BJ (cell line): ENCODE results near the gene ONECUT1. TPM values are rescaled to one million over a fixed set of nuclear protein-coding genes. Genes with fewer than 3 reads are reported as not detected.

Experiments
- CTCF ChIA-PET: fragments of 350-600 bp; formaldehyde crosslinking; extraction: SDS; loops from one replicate; lab custom pipeline; 2021; ENCODE audit warnings: antibody characterized with exemption, inconsistent platforms; lab: Yijun Ruan, JAX
- POLR2A ChIA-PET: fragments of 300-600 bp; sonication (Branson Sonifier 250); formaldehyde crosslinking; extraction: SDS; loops from one replicate; lab custom pipeline; 2021; ENCODE audit warnings: antibody characterized with exemption; lab: Charles Lee
- DNase-seq: peaks from one replicate; pipeline ENCODE4 v3.0.0-alpha.2; 2011; ENCODE audit warnings: low read depth
- H3K27me3 ChIP-seq: 2 replicates; pipeline ENCODE4 v1.6.0; 2011; ENCODE audit warnings: low read length; ENCODE audit not compliant: control insufficient read depth, insufficient read depth
- H3K36me3 ChIP-seq: 2 replicates; pipeline ENCODE4 v1.5.1; 2011; ENCODE audit warnings: low read length; ENCODE audit not compliant: control insufficient read depth, insufficient read depth
- H3K4me3 ChIP-seq: 2 replicates; pipeline ENCODE4 v1.5.1; 2011; ENCODE audit warnings: low read depth, mild to moderate bottlenecking, control low read depth, low read length
- polyA plus RNA-seq: library from polyadenylated mRNA; depleted of rRNA; stranded (reverse); fragments of >200 nt; gene quantifications from 2 replicates; pipeline ENCODE4 v1.2.3, GENCODE V29; 2011; rRNA removed
- TF ChIP-seq, protein P1 (sequence below): IDR thresholded peaks from 2 replicates; pipeline ENCODE4 v1.5.1; 2011; ENCODE audit warnings: low read depth, mild to moderate bottlenecking, control low read depth, inconsistent platforms, low read length, moderate library complexity; ENCODE audit not compliant: insufficient read depth

Gene ONECUT1
- polyA plus RNA-seq, 1 experiment = not detected

DNA sequence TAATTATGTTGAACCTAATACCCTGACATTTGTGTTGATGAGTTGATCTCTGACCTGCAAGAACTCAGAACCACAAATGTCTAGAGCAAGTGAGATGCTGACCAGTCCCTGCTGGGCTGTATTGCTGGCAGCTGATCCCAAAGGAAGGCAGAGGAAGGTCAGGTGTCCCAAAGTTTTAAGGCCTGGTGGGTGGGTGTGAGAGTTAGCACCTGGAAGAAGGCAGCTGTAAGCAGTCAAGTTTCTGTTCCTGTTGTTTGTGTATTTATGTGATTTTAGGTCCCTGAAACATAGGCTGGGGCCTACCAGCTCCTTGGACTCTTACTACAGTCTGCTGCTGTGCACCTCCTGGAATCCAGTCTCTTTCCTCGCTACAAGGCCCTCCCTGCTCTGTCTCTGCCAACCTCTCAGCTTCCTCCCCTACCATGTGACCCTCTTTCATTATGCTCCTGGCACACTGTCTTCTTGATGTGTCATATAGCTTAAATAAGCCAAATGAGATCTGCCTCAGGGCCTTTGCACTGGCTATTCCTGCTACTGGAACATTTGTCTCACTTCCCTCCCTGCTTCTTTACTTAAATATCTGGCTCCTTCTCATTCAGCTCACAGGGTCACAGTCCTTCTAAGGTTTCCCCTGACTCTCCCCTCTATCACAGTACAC, 80.0 kb downstream of the ONECUT1 start:
- Histone ChIP-seq H3K27me3 (0 out of 2 replicates have a peak, but pooled peaks cover 2% of the 10 kb centered on the region), H3K36me3 (no peaks in the 10 kb centered on the region), H3K4me3 (no peak overlapping the region)
- no peak for DNase-seq
- TF ChIP-seq, protein P1, sequence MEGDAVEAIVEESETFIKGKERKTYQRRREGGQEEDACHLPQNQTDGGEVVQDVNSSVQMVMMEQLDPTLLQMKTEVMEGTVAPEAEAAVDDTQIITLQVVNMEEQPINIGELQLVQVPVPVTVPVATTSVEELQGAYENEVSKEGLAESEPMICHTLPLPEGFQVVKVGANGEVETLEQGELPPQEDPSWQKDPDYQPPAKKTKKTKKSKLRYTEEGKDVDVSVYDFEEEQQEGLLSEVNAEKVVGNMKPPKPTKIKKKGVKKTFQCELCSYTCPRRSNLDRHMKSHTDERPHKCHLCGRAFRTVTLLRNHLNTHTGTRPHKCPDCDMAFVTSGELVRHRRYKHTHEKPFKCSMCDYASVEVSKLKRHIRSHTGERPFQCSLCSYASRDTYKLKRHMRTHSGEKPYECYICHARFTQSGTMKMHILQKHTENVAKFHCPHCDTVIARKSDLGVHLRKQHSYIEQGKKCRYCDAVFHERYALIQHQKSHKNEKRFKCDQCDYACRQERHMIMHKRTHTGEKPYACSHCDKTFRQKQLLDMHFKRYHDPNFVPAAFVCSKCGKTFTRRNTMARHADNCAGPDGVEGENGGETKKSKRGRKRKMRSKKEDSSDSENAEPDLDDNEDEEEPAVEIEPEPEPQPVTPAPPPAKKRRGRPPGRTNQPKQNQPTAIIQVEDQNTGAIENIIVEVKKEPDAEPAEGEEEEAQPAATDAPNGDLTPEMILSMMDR = no peak
- POLR2A ChIA-PET = no interaction called here
- CTCF ChIA-PET = interaction anchor here (1.1 to 1.2 kb wide), 2 partner anchors 12 to 25 kb away, joined by 3 to 4 read pairs; no protein-coding TSS in a partner anchor

DNA sequence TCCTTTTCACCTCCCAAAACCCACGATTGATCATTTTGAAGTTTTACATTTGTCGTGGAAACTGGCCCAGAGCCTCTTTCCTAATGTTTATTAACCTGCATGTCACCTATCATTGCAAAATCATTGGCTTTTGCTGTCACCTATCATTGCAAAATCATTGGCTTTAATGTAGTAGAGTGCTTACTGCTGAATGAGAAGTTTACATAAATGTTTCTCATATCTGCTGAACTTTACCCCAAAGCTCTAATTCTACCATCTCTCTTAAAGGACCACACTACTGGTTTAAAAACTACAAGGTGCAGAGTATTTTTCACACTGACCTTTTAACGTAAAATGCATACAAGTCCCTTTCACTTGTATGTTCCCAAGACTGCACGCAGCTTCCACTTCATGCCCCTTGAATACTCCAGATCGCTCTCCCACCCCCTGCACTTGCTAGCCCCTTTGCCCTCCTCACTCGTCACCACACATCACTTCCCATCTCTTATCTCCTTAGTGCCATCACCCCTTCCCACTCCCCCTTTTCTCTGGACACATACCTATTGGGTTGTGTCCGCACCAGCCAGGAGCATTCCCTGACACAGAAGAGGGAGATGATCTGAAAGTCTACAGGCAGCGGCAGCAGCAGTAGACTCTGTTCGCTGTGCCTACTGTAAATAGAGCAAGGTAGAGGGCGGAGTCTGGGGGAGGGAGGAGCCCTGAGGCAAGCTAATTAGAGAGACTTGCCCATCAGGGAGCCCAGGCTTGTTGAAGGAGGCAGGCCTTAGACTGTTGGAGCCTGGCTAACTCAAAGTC, 80.8 kb downstream of the ONECUT1 start:
- no peak overlapping the region for H3K4me3 ChIP-seq
- DNase-seq = no peak
- ChIA-PET POLR2A (no interaction called here), CTCF (interaction anchor here (0.6 kb wide), 1 partner anchor 62 kb away, joined by 3 read pairs; no protein-coding TSS in a partner anchor)
- TF ChIP-seq, protein P1 = no peak
- no peaks in the 10 kb centered on the region for H3K36me3 ChIP-seq
- H3K27me3 ChIP-seq = 0 out of 2 replicates have a peak, but pooled peaks cover 2% of the 10 kb centered on the region

Other genes starting within 250 kb of the ONECUT1 start
- gene ARPP19, start 221.3 kb downstream of the ONECUT1 start, polyA plus RNA-seq = 29.3 and 47.8 TPM in 2 replicates
- gene ATOSA, start 110.9 kb downstream of the ONECUT1 start, polyA plus RNA-seq = 11.6 and 21.1 TPM in 2 replicates